ENCODE measurements around the gene TRIM68.

TRIM68 gene

DNA sequence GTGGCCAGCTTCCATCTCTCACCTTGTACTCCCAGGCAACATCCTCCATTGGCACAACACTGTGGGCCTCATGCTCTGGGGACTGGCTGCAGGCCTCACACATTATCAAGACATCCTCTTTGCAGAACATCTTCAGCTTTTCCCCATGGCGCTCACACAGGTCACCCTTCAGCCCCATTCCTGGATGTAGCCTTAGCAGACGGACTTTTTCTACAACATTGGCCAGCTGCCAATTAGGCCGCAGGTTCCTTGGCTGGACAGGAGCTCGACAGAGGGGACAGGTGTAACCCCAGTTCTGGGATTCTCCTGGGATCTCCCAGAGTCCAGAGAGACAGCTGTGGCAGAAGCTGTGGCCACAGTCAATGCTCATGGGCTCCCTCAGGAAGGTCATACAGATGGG, 3.0 kb downstream of the TRIM68 start:
- no peak for DNase-seq

DNA sequence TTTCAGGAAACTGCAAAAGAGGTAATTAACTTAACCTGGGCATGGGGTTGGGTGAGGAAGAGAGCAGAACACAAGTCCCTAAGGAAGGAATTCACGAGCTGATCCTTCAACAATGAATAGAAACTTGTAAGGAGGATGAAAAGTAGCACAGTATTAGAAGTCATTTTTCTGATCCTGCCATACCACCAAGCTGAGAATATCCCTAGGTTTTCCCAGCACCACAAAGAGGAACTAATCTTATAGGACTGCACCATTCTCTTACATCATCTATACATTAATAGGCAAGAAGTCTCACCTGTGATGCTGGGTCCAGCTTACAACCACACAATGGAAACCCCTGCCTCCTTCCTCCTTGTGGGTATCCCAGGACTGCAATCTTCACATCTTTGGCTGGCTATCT, 14.3 kb downstream of the TRIM68 start, which contains the start of gene OR52I1:
TSS of gene OR52I1 (plus strand) at position 301 of the 400 bp plus-strand sequence. CDS start at position 301, 0 bp downstream.
- DNase-seq = no peak

DNA sequence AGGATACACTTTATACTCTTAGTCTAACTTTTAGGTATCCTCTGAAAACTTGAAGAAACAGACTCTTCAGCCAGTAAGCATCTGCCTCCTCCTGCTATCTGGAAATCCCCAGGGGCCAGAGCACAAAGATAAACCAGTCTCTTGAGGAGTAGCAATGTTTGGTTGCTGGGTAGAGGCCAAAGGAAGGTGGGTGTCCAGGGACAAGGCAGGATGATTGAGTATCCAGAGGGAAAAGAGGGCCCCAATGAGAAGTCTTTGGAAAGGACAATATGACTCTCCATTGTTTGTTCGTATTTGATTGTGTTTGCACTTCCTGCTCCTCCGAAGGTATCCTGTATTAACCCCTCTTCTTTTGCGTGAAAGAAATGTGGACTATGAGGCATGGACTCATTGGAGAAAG, 19.0 kb downstream of the TRIM68 start:
- DNase-seq = no peak

DNA sequence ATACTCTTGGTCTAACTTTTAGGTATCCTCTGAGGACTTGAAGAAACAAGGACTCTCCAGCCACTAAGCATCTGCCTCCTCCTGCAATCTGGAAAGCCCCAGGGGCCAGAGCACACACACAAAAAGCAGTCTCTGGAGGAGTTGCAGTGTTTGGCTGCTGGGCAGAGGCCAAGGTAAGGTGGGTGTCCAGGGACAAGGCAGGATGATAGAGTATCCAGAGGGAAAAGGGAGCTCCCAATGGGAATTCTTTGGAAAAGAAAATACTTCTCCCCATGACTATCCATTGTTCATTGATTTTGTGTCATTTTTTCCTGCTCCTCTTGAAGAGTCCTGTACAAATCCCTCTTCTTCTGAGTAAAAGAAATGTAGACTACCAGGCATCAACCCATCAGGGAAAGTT, 26.6 kb downstream of the TRIM68 start, which contains the start of gene OR52I2:
TSS of gene OR52I2 (plus strand) at position 301 of the 400 bp plus-strand sequence.
- DNase-seq = no peak

DNA sequence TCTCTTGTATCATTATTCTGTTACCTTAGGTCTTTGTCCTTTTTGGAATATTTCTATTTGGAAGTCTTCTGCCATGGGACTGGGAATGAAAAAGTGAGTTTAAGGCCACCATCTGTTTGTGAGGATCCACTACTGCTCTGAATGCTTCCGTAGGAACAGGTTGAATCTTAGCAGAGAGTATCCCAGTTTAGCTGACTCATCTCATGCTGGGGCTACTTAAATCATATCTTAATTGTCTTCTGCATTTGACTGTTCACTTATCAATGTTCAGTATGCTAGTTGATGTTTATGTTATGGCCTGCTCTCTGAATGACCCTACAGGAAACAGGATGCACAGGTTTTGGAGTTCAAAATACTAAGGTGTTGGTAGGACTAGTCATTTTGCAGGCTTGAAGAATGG, 27.9 kb downstream of the TRIM68 start:
- DNase-seq = no peak

DNA sequence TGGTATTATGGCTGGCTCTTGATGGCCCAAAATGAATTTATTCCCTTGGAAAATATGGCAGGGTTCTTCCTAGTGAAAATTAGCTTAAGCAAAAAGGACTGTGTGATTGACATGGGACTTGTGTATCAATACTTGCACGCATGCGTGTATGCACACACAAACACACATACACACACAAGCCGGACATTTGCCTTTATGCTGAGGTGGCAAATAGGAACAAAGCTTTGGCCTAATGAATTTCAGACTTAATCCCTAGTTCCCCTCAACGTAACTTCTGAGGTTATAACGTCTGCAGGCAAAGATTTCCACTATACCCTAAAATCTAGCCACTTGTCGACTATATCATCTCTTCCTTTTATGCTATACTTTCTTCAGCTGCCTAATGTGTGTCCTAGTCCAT, 29.4 kb downstream of the TRIM68 start:
- no peak for DNase-seq

DNA sequence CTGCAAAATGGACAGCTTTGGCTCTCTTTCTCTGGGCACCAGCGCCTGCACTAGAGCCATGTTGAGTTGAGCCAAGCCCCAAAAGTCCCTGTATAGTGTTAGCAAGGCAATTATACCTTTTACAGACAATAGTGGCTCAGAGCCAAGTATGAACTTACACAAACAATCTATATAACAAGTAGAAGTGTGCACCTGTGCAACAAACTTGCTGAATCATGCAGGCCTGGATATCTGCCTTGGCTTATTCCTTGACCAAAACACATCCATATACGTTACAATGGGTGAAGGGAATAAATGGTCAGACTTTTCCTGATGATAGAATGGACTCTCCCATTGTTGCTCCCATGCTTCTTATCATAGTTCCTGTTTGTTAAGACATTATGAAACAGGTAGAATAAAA, 30.3 kb downstream of the TRIM68 start:
- no peak for DNase-seq

DNA sequence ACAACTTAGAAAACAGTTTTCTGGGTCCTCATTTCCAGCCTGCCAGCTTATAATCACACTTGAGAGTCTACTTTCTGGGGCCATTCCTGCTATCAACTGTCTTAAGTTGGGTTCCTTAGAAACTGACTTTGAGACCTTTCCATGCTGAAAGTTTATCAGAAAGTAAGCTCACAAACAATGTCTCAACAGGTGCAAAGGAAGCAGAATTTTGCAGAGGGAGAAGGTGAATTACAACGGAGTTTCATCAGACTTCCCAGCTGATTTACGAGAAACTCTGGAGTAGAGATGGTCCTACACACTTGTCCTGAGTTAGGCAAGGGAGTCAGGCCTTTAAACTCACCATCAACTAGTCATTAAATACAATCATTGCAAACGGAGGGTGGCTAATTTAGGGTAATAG, 31.2 kb downstream of the TRIM68 start:
- DNase-seq = no peak

DNA sequence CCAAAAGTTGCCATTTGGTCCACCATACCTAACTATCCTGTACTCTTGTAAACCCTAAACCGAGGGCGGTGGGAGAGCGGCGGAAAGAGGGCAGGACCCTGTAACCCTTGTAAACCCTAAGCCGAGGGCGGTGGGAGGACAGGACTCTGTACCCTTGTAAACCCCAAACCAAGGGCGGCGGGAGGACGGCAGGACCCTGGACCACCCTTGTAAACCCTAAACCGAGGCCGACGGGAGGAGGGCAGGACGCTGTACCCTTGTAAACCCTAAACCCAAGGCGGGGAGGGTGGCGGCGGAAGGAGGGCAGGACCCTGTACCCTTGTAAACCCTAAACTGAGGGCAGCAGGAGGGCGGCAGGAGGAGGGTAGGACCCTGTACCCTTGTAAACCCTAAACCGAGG, 39.0 kb downstream of the TRIM68 start:
- DNase-seq = no peak

DNA sequence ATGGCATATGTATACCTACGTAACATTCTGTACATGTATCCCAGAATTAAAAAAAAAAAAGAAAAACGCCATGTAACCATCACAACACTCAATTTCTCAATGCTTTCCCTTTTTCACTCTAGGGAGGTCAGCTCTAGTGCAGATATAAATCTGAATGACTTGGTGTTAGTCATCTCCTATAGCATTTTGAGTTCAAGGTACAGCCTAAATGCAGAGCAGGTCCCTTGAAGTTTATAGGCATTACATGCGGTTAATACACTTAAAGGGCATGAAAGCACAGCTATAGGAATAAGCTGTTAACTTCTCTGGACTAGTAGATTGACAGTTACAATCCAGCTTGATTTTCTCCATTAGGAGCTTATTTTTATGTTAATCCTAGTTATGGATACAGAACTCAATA, 42.7 kb downstream of the TRIM68 start:
- DNase-seq = no peak

DNA sequence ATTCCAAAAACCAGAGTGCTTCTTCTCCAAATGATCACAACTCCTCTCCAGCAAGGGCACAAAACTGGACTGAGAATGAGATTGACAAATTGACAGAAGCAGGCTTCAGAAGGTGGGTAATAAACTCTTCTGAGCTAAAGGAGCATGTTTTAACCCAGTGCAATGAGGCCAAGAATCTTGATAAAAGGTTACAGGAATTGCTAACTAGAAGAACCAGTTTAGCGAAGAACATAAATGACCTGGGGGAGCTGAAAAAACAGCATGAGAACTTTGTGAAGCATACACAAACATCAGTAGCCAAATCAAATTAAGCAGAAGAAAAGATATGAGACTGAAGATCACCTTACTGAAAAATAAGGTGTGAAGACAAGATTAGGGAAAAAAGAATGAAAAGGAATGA, 47.6 kb downstream of the TRIM68 start:
- DNase-seq = no peak

DNA sequence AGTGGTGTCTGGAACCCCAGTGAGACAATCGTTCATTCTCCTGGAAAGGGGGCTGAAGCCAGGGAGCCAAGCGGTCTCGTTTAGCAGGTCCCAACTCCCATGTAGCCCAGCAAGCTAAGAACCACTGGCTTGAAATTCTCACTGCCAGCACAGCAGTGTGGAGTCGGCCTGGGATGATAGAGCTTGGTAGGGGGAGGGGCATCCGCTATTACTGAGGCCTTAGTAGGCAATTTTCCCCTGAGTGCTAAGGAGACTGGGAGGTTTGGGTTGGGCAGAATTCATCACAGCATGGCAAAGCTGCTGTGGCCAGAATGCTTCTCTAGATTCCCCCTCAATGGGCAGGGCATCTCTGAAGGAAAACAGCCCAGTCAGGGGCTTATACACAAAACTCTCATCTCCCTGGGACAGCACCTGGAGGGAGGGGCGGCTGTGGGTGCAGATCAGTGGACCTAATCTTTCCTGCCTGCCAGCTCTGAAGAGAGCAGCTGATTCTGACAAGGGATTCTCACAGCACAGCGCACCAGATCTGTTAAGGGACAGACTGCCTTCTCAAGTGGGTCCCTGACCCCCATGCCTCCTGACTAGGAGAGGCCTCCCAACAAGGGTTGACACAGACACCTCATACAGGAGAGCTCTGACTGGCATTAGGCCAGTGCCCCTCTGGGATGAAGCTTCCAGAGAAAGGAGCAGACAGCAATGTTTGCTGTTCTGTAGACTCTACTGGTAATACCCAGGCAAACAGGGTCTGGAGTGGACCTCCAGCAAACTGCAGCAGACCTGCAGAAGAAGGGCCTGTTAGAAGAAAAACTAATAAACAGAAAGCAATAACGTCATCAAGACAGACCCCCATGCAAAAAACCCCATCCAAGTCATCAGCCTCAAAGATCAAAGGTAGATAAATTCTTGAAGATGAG, 48.2 kb downstream of the TRIM68 start:
- DNase-seq = no peak

DNA sequence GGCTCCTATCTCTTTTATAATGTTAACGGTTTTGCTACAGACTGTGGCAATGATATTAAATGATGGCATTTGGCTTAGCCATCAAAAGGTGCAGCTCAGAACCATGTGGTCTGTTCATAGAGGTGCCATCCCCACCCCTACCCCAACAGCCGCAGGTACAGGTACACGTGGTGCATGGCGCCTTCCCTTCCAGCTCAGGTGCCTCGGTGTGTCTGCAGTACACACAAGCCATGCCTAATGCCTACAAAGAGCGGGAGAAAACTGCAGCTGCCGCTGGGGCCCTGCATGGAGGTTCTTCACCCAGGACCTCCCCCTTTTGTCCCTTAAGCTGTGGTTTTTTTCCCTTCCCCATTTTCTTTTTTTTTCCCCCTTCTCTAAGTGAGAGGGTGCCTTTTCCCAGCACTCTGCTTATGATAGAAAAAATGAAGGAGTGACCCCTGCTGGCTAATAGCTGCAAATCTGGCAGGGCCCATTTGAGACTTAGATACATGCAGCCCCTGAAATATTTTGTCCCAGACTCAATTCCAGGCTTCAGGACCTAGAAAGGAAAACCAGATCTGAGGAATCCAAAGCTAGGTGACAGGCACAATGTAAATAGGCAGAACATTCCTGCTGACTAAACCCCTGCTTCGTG, 56.6 kb downstream of the TRIM68 start:
- no peak for DNase-seq
